ENCODE data around the gene SAMHD1.
"Not testable (repeated sequence)": the region's sequence is repeated elsewhere in the genome, so short reads cannot be mapped to it uniquely, and the experiment has no call there.

The SAMHD1 gene

GRCh38 chr20:36950414-36951197, 902 bp downstream of the SAMHD1 start:
- H3K4me3 ChIP-seq (ENCODE audit: low read depth, low read length), result peak overlapping the region; percentile 67
- TF ChIP-seq CTCF (IDR thresholded peaks at IDR 0.05; ENCODE audit: borderline replicate concordance, insufficient read depth, low read depth, low read length), result no peak

- TF ChIP-seq CTCF (IDR thresholded peaks at IDR 0.05; ENCODE audit: borderline replicate concordance, insufficient read depth, low read depth, low read length), result no peak
- no peak overlapping the region for H3K4me3 ChIP-seq (ENCODE audit: low read depth, low read length)
Measured at GRCh38 chr20:36941401-36941835, 10.1 kb downstream of the SAMHD1 start.

- no peak overlapping the region for H3K4me3 ChIP-seq (ENCODE audit: low read depth, low read length)
- no peak for TF ChIP-seq CTCF (IDR thresholded peaks at IDR 0.05; ENCODE audit: borderline replicate concordance, insufficient read depth, low read depth, low read length)
Measured at GRCh38 chr20:36937402-36937770, 14.1 kb downstream of the SAMHD1 start.

GRCh38 chr20:36936761-36937401, 14.6 kb downstream of the SAMHD1 start:
- not testable (repeated sequence) for H3K4me3 ChIP-seq (ENCODE audit: low read depth, low read length)

GRCh38 chr20:36936341-36936740, 15.2 kb downstream of the SAMHD1 start:
- TF ChIP-seq CTCF (IDR thresholded peaks at IDR 0.05; ENCODE audit: borderline replicate concordance, insufficient read depth, low read depth, low read length), result no peak
- H3K4me3 ChIP-seq (ENCODE audit: low read depth, low read length), result no peak overlapping the region

- H3K4me3 ChIP-seq (ENCODE audit: low read depth, low read length), result not testable (repeated sequence)
Measured at GRCh38 chr20:36933571-36933970, 17.9 kb downstream of the SAMHD1 start.

- no peak overlapping the region for H3K4me3 ChIP-seq (ENCODE audit: low read depth, low read length)
- TF ChIP-seq CTCF (IDR thresholded peaks at IDR 0.05; ENCODE audit: borderline replicate concordance, insufficient read depth, low read depth, low read length), result no peak
Measured at GRCh38 chr20:36932476-36933426, 18.8 kb downstream of the SAMHD1 start.

GRCh38 chr20:36932067-36932466, 19.4 kb downstream of the SAMHD1 start:
- H3K4me3 ChIP-seq (ENCODE audit: low read depth, low read length), result not testable (repeated sequence)
